GM18861 (cell line): ENCODE data around the gene KCNG4.

ENCODE experiments used
- ATAC-seq: cut with Tn5 transposase; IDR thresholded peaks from one replicate; pipeline ENCODE4 v1.9.1; 2021; ENCODE audit not compliant: unreplicated experiment

KCNG4 gene

DNA sequence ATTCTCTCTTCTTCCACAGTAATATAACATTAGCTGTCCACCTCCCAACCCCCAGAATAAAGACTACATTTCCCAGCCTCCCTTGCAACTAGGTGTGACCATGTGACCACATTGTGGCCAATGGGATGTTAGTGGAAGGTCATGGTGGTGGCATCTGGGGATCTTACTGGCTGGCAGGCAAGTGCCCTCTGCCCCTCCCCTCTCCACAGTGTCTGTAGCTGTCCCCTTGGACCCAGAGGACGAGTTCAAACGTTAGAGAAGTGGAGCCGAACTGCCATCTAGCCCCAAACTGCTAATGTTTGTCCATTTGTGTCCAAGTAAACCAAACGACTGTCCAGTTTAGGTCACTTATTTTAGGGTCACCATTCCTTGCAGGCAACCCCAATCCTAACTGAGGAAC is 26.6 kb upstream of the KCNG4 start:
- ATAC-seq: no peak

GRCh38 chr16:84262939-84263338 is 23.1 kb upstream of the KCNG4 start:
- no peak for ATAC-seq

GRCh38 chr16:84262031-84262430 is 22.2 kb upstream of the KCNG4 start:
- ATAC-seq: no peak

DNA sequence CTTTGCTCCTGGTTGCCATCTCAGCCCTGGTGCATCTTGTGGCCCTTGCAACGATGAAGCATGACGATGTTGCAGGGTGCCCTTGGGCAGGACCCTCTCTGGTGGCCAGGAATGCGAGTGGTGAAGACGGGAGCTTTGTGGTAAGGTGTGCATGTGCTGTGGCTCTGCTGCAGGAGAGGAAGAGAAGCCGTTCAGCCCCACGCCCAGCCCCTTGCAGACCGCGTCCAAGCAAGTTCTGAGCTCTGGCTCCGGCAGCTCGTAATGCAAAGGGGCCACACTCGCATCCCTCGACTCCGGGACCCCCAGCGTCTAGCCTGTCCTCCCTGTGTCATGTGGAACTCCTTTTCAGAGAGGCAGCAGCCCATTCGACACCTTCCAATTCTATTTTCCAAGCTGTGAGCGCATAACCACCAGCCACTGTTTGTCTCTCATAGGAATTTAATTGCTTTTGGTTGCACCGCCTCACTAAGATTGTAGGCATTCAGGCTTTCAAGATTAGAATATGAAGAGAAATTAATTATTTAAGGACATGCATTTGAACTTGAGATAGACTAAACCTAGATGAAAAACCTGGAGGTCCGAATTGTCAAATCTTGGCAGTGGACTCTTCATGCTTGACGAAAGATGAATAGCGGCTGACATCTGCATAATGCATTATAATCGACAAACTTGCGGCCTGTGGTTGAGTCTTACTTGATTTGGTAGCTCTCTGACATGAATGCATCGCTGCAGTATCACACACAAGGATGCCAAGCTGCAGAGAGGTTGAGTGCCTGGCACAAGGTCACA is 21.1 kb upstream of the KCNG4 start:
- ATAC-seq: no peak

- no peak for ATAC-seq
Measured at GRCh38 chr16:84259691-84260090, 19.9 kb upstream of the KCNG4 start.

DNA sequence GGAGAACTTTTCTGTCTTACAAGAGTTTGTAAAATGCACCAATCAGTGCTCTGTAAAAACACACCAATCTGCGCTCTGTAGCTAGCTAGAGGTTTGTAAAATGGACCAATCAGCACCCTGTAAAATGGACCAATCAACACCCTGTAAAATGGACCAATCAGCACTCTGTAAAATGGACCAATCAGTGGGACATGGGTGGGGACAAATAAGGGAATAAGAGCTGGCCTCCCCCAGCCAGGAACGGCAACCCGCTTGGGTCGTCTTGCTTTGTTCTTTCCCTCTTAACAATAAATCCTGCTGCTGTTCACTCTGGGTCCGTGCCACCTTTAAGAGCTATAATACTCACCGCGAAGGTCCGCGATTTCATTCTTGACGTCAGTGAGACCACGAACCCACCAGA is 18.5 kb upstream of the KCNG4 start:
- no peak for ATAC-seq

DNA sequence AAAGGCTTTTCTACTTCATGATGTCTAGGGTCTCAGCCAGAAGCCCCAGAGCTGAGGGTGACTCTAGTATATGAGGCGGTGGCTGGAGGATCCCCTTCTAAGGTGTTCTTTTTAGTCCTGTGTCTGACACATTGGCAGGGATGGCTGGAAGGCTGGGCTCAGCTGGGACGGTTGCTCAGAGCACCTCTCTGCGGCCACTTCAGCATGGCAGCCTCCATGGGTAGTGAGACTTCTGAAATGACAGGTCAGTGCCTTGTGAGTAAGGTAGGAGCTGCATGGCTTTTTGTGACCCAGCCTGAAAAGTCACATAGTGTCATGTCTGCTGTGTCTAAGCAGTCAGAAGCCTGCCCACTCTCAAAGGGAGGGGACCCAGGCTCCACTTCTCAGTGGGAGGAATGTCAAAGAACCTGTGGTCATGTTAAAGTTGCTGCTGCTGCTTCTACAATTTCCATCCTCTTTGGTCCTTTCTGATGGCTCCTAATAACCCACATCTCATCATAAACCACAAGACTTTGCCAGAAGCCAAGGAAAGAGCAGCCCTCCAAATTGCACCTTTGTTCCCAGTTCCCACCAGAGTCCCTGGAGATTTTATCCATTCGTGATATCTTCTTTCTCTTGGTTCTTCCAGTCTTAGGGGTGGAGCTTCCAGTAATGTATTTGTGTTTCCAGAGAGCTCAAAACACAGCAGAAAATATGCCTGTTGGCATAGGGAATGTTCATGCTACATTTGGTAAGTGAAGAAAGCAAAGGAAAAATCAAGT is 15.4 kb upstream of the KCNG4 start:
- no peak for ATAC-seq

- no peak for ATAC-seq
Measured at GRCh38 chr16:84254062-84254461, 14.2 kb upstream of the KCNG4 start.

DNA sequence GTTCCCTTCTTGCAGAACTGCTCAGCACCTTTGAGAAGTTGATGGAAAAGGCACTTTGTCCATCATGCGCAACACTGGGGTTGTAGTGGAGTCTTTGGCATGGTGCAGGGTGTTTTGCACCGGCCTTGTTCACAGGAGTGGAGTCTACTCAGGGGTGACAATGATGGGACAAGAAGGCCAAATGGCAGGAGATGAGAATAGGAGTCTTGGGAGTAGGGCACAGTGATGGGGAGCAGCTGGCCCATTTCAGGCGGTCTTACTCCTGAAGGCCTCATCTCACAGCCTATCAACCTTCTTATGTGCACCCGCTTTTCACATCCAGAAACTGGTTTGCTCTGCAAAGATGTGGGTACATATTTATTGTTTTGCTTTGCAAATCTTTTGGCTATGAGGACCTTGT is 13.4 kb upstream of the KCNG4 start:
- ATAC-seq: no peak

GRCh38 chr16:84252184-84252583 is 12.4 kb upstream of the KCNG4 start:
- no peak for ATAC-seq

DNA sequence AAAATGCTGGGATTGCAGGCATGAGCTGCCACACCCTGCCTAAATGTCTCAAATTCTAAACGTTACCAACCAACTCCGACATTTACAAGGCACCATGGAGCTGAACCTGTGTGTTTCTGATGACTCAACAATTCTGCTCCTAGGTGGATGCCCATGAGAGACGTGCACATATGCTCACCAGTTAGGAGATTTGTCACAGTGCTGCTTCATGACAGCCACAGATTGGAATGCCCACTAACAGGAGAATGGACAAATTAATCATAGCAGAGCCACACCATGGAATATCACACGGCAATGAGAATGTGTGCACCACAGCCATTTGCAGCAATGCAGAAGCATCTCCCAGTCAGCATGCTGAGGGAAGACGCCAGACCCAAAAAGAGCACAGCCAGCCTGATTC is 8.0 kb upstream of the KCNG4 start:
- no peak for ATAC-seq

DNA sequence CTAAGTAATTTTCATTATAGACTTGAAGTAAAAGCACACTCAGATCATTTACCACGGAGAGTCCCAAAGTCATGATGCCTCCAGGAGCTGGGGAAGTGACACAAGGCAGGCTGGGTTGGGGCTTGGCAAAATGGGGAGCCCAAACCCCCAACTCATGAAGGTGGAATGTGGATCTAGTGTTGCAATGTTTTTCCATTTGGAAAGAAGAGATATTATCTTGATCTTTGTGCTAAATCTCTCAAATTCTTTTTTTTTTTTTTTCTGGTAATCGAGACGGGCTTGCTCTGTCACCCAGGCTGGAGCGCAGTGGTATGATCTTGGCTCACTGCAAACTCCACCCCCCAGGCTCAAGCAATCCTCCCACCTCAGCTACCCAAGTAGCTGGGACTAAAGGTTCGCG is 7.5 kb upstream of the KCNG4 start:
- no peak for ATAC-seq

GRCh38 chr16:84246679-84247077 is 6.9 kb upstream of the KCNG4 start:
- no peak for ATAC-seq

- ATAC-seq: no peak
Measured at GRCh38 chr16:84245956-84246678, 6.3 kb upstream of the KCNG4 start.

DNA sequence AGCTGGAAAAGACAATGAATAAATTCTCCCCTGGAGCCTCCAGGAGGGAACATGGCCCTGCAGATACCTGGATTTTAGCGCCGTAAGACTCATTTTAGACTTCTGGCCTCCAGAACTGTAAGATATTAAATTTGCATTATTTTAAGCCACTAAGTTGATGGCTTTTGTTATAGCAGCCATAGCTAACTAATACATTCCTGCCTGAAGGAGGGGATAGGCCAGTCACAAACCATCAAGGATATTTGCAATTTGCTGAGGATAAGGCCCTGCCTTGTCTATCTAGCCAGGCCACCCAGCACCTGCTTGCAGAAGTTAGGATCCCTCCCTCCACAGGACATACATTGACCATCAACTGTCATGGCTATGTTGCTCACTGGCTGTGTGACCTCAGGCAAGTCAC is 4.9 kb upstream of the KCNG4 start:
- ATAC-seq: no peak

- no peak for ATAC-seq
Measured at GRCh38 chr16:84243732-84244131, 3.9 kb upstream of the KCNG4 start.

DNA sequence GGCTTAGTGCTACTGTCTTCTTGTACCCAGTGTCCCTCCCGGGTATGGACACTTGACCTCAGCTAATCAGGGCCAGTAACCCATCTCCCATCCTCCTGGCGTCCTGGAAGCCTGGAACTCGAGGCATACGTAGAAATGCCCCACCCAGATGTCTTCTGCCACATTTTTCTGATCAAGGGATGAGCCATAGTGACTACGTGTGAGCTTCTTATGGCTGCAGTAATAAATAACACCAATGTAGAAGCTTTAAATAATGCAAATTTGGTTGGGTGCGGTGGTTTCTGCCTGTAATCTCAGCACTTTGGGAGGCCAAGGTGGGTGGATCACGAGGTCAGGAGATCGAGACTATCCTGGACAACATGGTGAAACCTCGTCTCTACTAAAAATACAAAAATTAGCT is 3.0 kb upstream of the KCNG4 start:
- ATAC-seq: no peak

GRCh38 chr16:84241778-84242177 is 2.0 kb upstream of the KCNG4 start:
- no peak for ATAC-seq

DNA sequence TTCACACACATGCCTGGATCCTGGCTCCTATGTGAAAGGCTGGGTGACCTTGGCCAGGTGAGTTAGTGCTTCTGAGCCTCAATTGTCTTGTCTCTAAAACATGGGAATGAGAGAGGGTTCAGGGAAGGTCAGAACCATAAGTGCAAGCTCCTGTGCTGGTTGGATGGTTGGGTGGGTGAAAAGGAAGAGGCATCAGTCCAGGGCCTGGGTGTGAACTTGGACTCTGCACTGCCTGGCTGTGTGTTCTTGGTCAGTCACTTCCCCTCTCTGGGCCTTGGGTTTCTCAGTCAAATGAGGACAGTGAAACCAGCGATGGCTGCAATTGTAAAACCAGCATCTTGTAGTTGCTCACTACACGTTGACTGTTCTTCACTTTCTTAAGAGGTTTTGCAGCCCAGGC is 643 bp upstream of the KCNG4 start:
- ATAC-seq: no peak

- no peak for ATAC-seq
Measured at GRCh38 chr16:84239141-84239769, 557 bp downstream of the KCNG4 start.

GRCh38 chr16:84237994-84238750 is 1.6 kb downstream of the KCNG4 start:
- no peak for ATAC-seq
